ENCODE data around the gene LMOD2.

The LMOD2 gene

GRCh38 chr7:123705211-123705901 lies 49.7 kb downstream of the LMOD2 start:
- H3K4me2 ChIP-seq (ENCODE audit: low read length): no peak overlapping the region
- TF ChIP-seq CTCF (IDR thresholded peaks at IDR 0.05; ENCODE audit: low read depth, low read length): no peak
- no peak for TF ChIP-seq EZH2phosphoT487 (IDR thresholded peaks at IDR 0.05; ENCODE audit: low read depth)

GRCh38 chr7:123709525-123709924 lies 53.9 kb downstream of the LMOD2 start:
- H3K9me3 ChIP-seq (ENCODE audit: insufficient read depth, low read length): no peaks in the 10 kb centered on the region
- H2AFZ ChIP-seq (ENCODE audit: low read depth, low read length): no peak overlapping the region
- H3K27me3 ChIP-seq (ENCODE audit: low read depth, low read length): no peaks in the 10 kb centered on the region
- H3K9ac ChIP-seq (ENCODE audit: low read length): no peak overlapping the region
- peaks cover 14% of the 10 kb centered on the region for H3K36me3 ChIP-seq (replicated peaks; ENCODE audit: low read depth, low read length)
- no peak for TF ChIP-seq CTCF (IDR thresholded peaks at IDR 0.05; ENCODE audit: low read depth, low read length)
- no peak for TF ChIP-seq EZH2phosphoT487 (IDR thresholded peaks at IDR 0.05; ENCODE audit: low read depth)
- peaks cover 37% of the 10 kb centered on the region for H3K4me1 ChIP-seq (ENCODE audit: low read length)
- no peak overlapping the region for H3K4me2 ChIP-seq (ENCODE audit: low read length)
- H4K20me1 ChIP-seq (ENCODE audit: insufficient read depth, low read length): peaks cover 24% of the 10 kb centered on the region
- H3K4me3 ChIP-seq (ENCODE audit: low read length): no peak overlapping the region
- H3K79me2 ChIP-seq (ENCODE audit: low read length): peaks cover 30% of the 10 kb centered on the region
- H3K27ac ChIP-seq (ENCODE audit: low read length): no peak overlapping the region

More at GRCh38 chr7:123705211-123705901, 49.7 kb downstream of the LMOD2 start:
- Histone ChIP-seq H3K4me1 (ENCODE audit: low read length) (peaks cover 11% of the 10 kb centered on the region), H2AFZ (ENCODE audit: low read depth, low read length) (no peak overlapping the region), H3K9ac (ENCODE audit: low read length) (no peak overlapping the region), H3K27me3 (ENCODE audit: low read depth, low read length) (no peaks in the 10 kb centered on the region), H3K36me3 (replicated peaks; ENCODE audit: low read depth, low read length) (peaks cover 16% of the 10 kb centered on the region), H3K79me2 (ENCODE audit: low read length) (peaks cover 10% of the 10 kb centered on the region), H4K20me1 (ENCODE audit: insufficient read depth, low read length) (0 out of 2 replicates have a peak, but pooled peaks cover 1% of the 10 kb centered on the region), H3K4me3 (ENCODE audit: low read length) (no peak overlapping the region), H3K9me3 (ENCODE audit: insufficient read depth, low read length) (no peaks in the 10 kb centered on the region), H3K27ac (ENCODE audit: low read length) (no peak overlapping the region)

- H4K20me1 ChIP-seq (ENCODE audit: insufficient read depth, low read length): peaks cover 28% of the 10 kb centered on the region
- H3K9ac ChIP-seq (ENCODE audit: low read length): peak overlapping the region; percentile 10; the same call in 1 of the 2 replicates
- H3K79me2 ChIP-seq (ENCODE audit: low read length): peaks cover 38% of the 10 kb centered on the region
Measured at GRCh38 chr7:123710683-123711082, 55.0 kb downstream of the LMOD2 start.

More at GRCh38 chr7:123710683-123711082, 55.0 kb downstream of the LMOD2 start:
- Histone ChIP-seq H3K4me1 (ENCODE audit: low read length) (peaks cover 37% of the 10 kb centered on the region), H3K4me2 (ENCODE audit: low read length) (peak overlapping the region; percentile 56), H3K9me3 (ENCODE audit: insufficient read depth, low read length) (no peaks in the 10 kb centered on the region), H2AFZ (ENCODE audit: low read depth, low read length) (no peak overlapping the region), H3K27me3 (ENCODE audit: low read depth, low read length) (no peaks in the 10 kb centered on the region), H3K36me3 (replicated peaks; ENCODE audit: low read depth, low read length) (peaks cover 12% of the 10 kb centered on the region), H3K4me3 (ENCODE audit: low read length) (peak overlapping the region; percentile 28; the same call in 1 of the 2 replicates), H3K27ac (ENCODE audit: low read length) (peak overlapping the region; percentile 46)
- no peak for TF ChIP-seq CTCF (IDR thresholded peaks at IDR 0.05; ENCODE audit: low read depth, low read length)
- no peak for TF ChIP-seq EZH2phosphoT487 (IDR thresholded peaks at IDR 0.05; ENCODE audit: low read depth)

Measured in OCI-LY3 (cell line).